CD8-positive, alpha-beta memory T cell (primary cell): ENCODE measurements around the gene SLC35G1. TPM values are rescaled to one million over a fixed set of nuclear protein-coding genes. Genes with fewer than 3 reads are reported as not detected.
A peak's percentile ranks its signal among the peaks of the same experiment; 100 is the strongest.

Experiments used
- CTCF ChIA-PET: fragments of 350-600 bp; sonication (Branson Sonifier 250); formaldehyde crosslinking; loops from one replicate; lab custom pipeline; 2021; ENCODE audit warnings: antibody characterized with exemption; lab: Charles Lee
- POLR2A ChIA-PET: fragments of 350-600 bp; sonication (Branson Sonifier 250); formaldehyde crosslinking; loops from one replicate; lab custom pipeline; 2021; ENCODE audit warnings: antibody characterized with exemption; lab: Charles Lee
- DNase-seq, 5 donors: peaks; one replicate each; pipeline versions ENCODE4 v3.0.0 to v3.0.0-alpha.2; 2020 to 2022; ENCODE audit warnings: mixed read lengths in 1 of 5
- H3K27ac ChIP-seq: one replicate; pipeline ENCODE4 v1.7.0; 2013; ENCODE audit warnings: low read depth, mild to moderate bottlenecking, low read length, moderate library complexity
- H3K27me3 ChIP-seq: 2 replicates; pipeline ENCODE4 v1.7.0; 2013; ENCODE audit warnings: low read length, mild to moderate bottlenecking; ENCODE audit not compliant: insufficient read depth, poor library complexity, severe bottlenecking
- H3K36me3 ChIP-seq: 2 replicates; pipeline ENCODE4 v1.7.0; 2013; ENCODE audit warnings: mild to moderate bottlenecking, low read length, moderate library complexity; ENCODE audit not compliant: insufficient read depth
- H3K4me1 ChIP-seq: 2 replicates; pipeline ENCODE4 v1.7.0; 2013; ENCODE audit warnings: mild to moderate bottlenecking, low read length, moderate library complexity; ENCODE audit not compliant: insufficient read depth
- H3K4me3 ChIP-seq: 2 replicates; pipeline ENCODE4 v1.7.0; 2013; ENCODE audit warnings: mild to moderate bottlenecking, low read length
- H3K9me3 ChIP-seq: 2 replicates; pipeline ENCODE4 v1.7.0; 2013; ENCODE audit warnings: mild to moderate bottlenecking, low read length
- H3K27ac Mint-ChIP-seq, 8 donors: one replicate each; pipeline ENCODE4 v1.8.0; 2020 to 2021; ENCODE audit warnings: mixed read lengths in 8 of 8, mild to moderate bottlenecking in 6 of 8, inconsistent platforms in 3 of 8, moderate library complexity in 3 of 8
- H3K27me3 Mint-ChIP-seq, 2 donors: one replicate each; pipeline ENCODE4 v1.8.0; 2020 to 2021; ENCODE audit warnings: mixed read lengths in 2 of 2, mild to moderate bottlenecking in 1 of 2, moderate library complexity in 1 of 2
- H3K36me3 Mint-ChIP-seq, 3 donors: one replicate each; pipeline ENCODE4 v1.8.0; 2020 to 2021; ENCODE audit warnings: mixed read lengths in 3 of 3, inconsistent platforms in 1 of 3, mild to moderate bottlenecking in 1 of 3
- H3K4me1 Mint-ChIP-seq, 3 donors: one replicate each; pipeline ENCODE4 v1.8.0; 2020 to 2021; ENCODE audit warnings: mixed read lengths in 3 of 3, inconsistent platforms in 1 of 3, mild to moderate bottlenecking in 1 of 3
- H3K4me3 Mint-ChIP-seq, 7 donors: one replicate each; pipeline ENCODE4 v1.8.0; 2020 to 2021; ENCODE audit warnings: mixed read lengths in 7 of 7, mild to moderate bottlenecking in 6 of 7, moderate library complexity in 4 of 7, inconsistent platforms in 2 of 7
- H3K9me3 Mint-ChIP-seq, 5 donors: one replicate each; pipeline ENCODE4 v1.8.0; 2020 to 2022; ENCODE audit warnings: mixed read lengths in 5 of 5, mild to moderate bottlenecking in 3 of 5, moderate library complexity in 2 of 5, inconsistent platforms in 1 of 5
- polyA plus RNA-seq: library from polyadenylated mRNA; unstranded; fragments of 300-500 nt; fragmentation: Illumina TruSeq; gene quantifications from one replicate; pipeline ENCODE4 v1.2.3, GENCODE V29; 2021
- total RNA-seq, 2 experiments: library from RNA; stranded (reverse); gene quantifications; one replicate each; pipeline ENCODE4 v1.2.3, GENCODE V29; 2021

SLC35G1 gene, protein sequence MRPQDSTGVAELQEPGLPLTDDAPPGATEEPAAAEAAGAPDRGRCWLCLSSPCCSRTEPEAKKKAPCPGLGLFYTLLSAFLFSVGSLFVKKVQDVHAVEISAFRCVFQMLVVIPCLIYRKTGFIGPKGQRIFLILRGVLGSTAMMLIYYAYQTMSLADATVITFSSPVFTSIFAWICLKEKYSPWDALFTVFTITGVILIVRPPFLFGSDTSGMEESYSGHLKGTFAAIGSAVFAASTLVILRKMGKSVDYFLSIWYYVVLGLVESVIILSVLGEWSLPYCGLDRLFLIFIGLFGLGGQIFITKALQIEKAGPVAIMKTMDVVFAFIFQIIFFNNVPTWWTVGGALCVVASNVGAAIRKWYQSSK
- total RNA-seq (1 to 10 TPM; 4.6 to 4.7 TPM), polyA plus RNA-seq (2.4 TPM)

DNA sequence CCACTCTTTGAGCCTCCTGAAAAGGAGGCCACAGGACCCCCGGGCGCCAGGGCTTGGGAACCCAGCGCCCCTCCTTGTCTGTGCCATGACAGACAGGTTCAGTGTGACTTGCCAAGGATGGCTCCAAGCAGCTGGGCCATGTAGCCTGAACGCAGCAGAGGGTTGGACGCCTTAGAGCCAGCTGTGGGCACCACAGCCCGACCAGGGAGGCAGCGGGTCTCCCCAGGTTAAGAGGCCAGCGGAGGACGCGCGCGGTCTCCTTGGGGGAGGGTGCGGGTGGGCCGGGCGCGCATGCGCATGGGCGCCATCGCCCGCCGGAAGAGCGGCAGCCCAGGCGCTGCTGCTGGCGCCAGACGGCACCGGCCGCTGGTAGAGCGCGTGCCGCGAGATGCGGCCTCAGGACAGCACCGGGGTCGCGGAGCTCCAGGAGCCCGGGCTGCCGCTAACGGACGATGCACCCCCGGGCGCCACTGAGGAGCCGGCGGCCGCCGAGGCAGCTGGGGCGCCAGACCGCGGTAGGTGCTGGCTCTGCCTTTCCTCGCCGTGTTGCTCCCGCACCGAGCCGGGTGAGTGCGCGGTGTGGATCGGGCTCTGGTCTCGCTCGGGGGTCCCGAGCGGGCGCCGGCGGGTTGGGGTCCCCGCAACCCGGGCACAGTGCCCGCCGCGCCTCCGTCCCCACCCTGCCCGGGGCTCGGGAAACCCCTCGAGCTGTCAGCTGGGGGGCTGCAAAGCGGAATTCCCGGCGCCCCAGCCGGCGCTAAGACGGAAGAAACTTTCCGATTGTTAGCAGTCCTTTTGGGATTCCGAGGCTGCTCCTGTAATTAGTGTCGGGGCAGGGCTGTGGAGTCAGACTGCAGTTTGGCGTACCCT lies at the start of gene SLC35G1:
Gene SLC35G1 (plus strand): TSS at position 333 of the 870 bp plus-strand sequence. CDS start 56 bp downstream, at position 389.
- peak; percentile 48 to 76 (median 60) for DNase-seq
- Mint-ChIP-seq H3K36me3 (peaks cover 0 to 7% (median 0%) of the 10 kb centered on the region in 3 donors), H3K27me3 (peaks cover 6 to 9% of the 10 kb centered on the region in 2 donors), H3K27ac (peak within 1 kb of the TSS; percentile 48 to 85 (median 74)), H3K4me3 (peak within 1 kb of the TSS; percentile 84 to 94 (median 86)), H3K9me3 (no peaks in the 10 kb centered on the region), H3K4me1 (peaks cover 26 to 43% (median 40%) of the 10 kb centered on the region in 3 donors)
- Histone ChIP-seq H3K27ac (peak within 1 kb of the TSS; percentile 55), H3K9me3 (no peaks in the 10 kb centered on the region), H3K4me3 (peak within 1 kb of the TSS; percentile 83), H3K27me3 (no peaks in the 10 kb centered on the region), H3K36me3 (no peaks in the 10 kb centered on the region), H3K4me1 (peaks cover 15% of the 10 kb centered on the region)
- ChIA-PET CTCF (interaction anchor here (1.1 to 1.8 kb wide), 3 partner anchors 10 to 27 kb away, joined by 4 to 5 read pairs (median 4); no protein-coding TSS in a partner anchor), POLR2A (interaction anchor here (0.6 kb wide), 1 partner anchor 472 kb away, joined by 3 read pairs; no protein-coding TSS in a partner anchor)

DNA sequence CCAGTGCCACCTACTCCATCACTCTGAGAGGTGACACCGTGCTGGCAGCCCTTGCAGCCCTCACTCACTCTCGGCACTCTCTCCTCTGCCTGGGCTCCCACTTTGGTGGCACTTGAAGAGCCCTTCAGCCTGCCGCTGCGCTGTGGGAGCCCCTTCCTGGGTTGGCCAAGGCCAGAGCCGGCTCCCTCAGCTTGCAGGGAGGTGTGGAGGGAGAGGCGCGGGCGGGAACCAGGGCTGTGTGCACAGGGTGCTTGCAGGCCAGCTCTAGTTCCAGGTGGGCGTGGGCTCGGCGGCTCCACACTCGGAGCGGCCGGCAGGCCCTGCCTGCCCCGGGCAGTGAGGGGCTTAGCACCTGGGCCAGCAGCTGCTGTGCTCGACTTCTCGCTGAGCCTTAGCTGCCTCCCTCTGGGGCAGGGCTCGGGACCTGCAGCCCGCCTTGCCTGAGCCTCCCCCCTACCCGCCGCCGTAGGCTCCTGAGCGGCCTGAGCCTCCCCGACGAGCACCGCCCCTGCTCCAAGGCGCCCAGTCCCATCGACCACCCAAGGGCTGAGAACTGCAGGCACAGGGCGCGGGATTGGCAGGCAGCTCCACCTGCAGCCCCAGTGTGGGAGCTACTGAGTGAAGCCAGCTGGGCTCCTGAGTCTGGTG lies 48.7 kb upstream of the SLC35G1 start:
- no peak overlapping the region for H3K4me3 ChIP-seq
- Mint-ChIP-seq H3K4me3 (no peak overlapping the region), H3K4me1 (no peaks in the 10 kb centered on the region), H3K27me3 (peaks cover 12 to 23% of the 10 kb centered on the region in 2 donors), H3K36me3 (no peaks in the 10 kb centered on the region), H3K9me3 (no peaks in the 10 kb centered on the region), H3K27ac (peak overlapping the region in 1 of 8 donors; percentile 10)
- H3K36me3 ChIP-seq = no peaks in the 10 kb centered on the region
- no peak overlapping the region for H3K27ac ChIP-seq
- no peaks in the 10 kb centered on the region for H3K27me3 ChIP-seq
- POLR2A ChIA-PET = no interaction called here
- CTCF ChIA-PET = no interaction called here
- H3K4me1 ChIP-seq = no peaks in the 10 kb centered on the region
- no peak for DNase-seq
- no peaks in the 10 kb centered on the region for H3K9me3 ChIP-seq

DNA sequence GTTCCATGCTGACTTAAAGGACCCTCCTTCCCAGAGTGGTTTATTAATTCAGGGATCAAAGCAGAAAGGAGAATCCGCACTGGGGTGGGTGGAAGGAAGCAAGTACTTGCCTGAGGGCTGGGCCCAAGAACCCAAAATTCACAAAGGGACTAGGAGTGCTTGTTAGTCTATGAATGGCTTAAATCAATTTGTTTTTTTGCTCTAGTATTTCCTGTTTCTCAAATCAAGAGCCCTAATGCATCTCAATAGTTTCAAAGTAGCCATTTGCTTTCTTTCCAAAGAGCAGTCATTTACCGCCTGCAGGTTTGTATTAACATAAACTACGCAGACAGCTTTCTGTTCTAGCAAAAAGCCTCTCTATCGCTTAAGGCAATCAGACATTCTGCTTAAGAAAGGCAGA lies 44.2 kb upstream of the SLC35G1 start:
- Mint-ChIP-seq H3K9me3 (peaks cover 0 to 9% (median 0%) of the 10 kb centered on the region in 5 donors), H3K27ac (no peak overlapping the region), H3K36me3 (no peaks in the 10 kb centered on the region), H3K4me1 (no peaks in the 10 kb centered on the region), H3K4me3 (no peak overlapping the region), H3K27me3 (peaks cover 14 to 19% of the 10 kb centered on the region in 2 donors)
- H3K4me3 ChIP-seq = no peak overlapping the region
- H3K27ac ChIP-seq = no peak overlapping the region
- no peaks in the 10 kb centered on the region for H3K36me3 ChIP-seq
- no peaks in the 10 kb centered on the region for H3K4me1 ChIP-seq
- POLR2A ChIA-PET = no interaction called here
- no peaks in the 10 kb centered on the region for H3K27me3 ChIP-seq
- no peak for DNase-seq
- H3K9me3 ChIP-seq = no peaks in the 10 kb centered on the region
- CTCF ChIA-PET = no interaction called here

DNA sequence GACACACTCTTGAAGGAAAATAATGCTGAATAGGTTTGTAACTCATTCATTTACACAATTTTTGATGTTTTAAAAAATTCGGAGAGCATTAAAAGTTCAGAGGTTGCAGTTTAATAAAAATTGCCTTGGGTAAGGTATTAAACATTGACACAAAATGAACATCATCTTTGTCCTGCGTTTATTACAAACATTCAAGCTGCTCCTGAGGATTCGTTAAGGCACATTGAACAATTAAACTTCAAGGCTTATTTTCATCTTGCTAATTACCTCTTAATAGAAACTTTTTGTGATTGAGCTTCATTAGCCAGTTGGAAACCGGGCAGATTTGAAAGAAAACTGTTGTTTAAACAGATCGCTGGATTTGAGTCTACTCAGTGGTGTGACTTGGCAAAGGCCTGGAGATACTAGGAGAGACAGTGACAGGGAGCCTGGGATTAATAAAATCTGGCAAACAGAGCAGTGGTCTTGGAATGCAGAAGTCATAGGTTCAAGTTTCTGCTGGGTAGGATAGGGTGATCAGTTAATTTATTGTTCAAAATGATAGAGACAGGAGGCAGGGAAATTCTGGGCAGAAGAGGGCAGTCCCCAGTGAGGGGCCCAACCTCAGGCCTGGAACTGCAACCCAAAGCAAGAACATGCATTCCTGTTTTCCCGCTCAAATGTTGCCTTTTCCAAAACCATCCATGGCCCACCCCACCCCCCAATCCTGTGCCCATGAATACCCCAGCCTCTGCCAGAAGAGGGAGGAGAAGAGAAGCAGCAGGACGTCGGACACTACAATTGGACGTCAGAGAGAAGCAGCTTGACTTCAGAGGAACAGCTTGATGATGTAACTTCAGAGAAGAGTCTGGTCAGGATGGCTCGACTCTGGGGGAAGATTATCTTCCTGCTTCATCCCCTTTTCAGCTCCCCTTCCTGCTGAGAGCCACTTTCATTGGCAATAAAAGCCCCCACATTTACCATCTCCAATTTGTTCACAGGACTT lies 43.5 kb upstream of the SLC35G1 start:
- Mint-ChIP-seq H3K4me3 (no peak overlapping the region), H3K9me3 (peaks cover 0 to 9% (median 0%) of the 10 kb centered on the region in 5 donors), H3K36me3 (no peaks in the 10 kb centered on the region), H3K4me1 (no peaks in the 10 kb centered on the region), H3K27ac (no peak overlapping the region), H3K27me3 (peaks cover 14 to 22% of the 10 kb centered on the region in 2 donors)
- H3K4me3 ChIP-seq = no peak overlapping the region
- no peaks in the 10 kb centered on the region for H3K4me1 ChIP-seq
- CTCF ChIA-PET = no interaction called here
- H3K27me3 ChIP-seq = no peaks in the 10 kb centered on the region
- H3K27ac ChIP-seq = no peak overlapping the region
- no peaks in the 10 kb centered on the region for H3K36me3 ChIP-seq
- no peak for DNase-seq
- POLR2A ChIA-PET = no interaction called here
- no peaks in the 10 kb centered on the region for H3K9me3 ChIP-seq

DNA sequence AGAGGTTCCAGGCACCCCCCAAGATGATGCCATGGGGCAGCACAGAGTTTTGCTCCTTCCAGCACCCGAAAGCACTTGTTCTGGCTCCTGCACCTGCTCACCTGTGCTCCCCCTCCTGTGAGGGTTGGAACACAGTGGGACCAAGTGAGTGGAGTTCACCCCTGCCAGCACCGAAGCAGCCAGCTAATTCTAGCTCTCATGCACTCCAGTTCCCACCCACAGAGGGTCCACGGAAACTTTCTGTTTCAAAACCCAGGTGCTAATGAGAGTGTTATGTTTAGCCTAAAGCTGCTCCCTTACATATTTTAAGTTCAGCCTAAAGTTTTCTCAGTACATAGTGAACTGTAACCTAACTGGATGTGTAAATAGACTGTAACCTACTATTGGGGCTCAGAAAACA lies 42.6 kb upstream of the SLC35G1 start:
- Mint-ChIP-seq H3K27me3 (peaks cover 12 to 23% of the 10 kb centered on the region in 2 donors), H3K36me3 (no peaks in the 10 kb centered on the region), H3K4me3 (no peak overlapping the region), H3K4me1 (no peaks in the 10 kb centered on the region), H3K9me3 (peaks cover 0 to 9% (median 0%) of the 10 kb centered on the region in 5 donors), H3K27ac (no peak overlapping the region)
- Histone ChIP-seq H3K27me3 (no peaks in the 10 kb centered on the region), H3K4me1 (no peaks in the 10 kb centered on the region), H3K4me3 (no peak overlapping the region), H3K9me3 (no peaks in the 10 kb centered on the region), H3K36me3 (no peaks in the 10 kb centered on the region), H3K27ac (no peak overlapping the region)
- POLR2A ChIA-PET = no interaction called here
- CTCF ChIA-PET = no interaction called here
- DNase-seq = no peak

DNA sequence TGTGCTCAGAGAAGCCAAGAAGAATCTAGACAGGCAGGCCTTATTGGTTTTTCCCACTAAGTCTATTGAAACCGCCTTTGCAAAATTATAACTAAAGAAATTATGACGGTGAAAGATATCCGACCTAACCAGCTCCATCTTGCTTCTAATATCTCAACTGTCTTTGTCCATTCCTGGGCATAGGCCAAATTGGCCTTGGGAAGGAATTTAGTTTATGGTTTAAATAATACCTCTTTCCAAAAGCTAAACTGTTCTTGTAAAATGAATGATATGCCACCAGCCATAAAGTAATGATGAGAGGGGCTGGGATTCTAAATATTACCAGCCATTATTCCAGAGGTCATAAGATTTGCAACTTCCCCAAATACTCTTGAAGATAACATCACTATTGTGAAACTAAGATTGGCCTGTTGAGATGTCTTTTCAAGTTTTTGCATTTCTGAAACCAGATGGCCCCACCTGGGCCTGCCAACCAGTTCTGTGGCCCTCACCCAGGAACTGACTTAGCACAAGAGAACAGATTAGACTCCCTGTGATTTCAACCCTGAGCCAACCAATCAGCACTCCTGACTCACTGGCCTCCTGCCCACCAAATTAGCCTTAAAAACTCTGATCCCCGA lies 41.2 kb upstream of the SLC35G1 start:
- Mint-ChIP-seq H3K36me3 (no peaks in the 10 kb centered on the region), H3K27ac (no peak overlapping the region)
- CTCF ChIA-PET = no interaction called here

DNA sequence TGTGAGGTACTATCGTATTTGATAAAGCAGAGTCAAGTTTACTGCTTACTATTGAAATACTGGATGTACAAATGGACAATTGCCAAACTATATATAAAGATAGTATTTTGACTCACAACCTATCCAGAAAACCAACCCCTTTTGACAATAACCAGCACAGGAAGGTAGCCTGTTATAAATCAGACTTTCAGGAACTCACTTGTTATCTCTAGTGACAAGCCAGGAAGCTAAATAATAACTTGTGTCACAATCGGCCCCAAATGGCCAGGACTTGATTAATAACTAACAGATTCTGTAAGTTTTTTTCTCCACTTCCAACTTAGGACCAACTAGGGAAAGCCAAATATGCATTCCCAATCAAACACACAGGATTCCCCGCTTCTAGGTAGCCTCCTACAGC lies 38.8 kb upstream of the SLC35G1 start:
- Mint-ChIP-seq H3K4me1 (no peaks in the 10 kb centered on the region), H3K9me3 (peaks cover 0 to 9% (median 0%) of the 10 kb centered on the region in 5 donors), H3K27ac (no peak overlapping the region), H3K36me3 (no peaks in the 10 kb centered on the region), H3K4me3 (no peak overlapping the region), H3K27me3 (peaks cover 5 to 15% of the 10 kb centered on the region in 2 donors)
- H3K4me3 ChIP-seq = no peak overlapping the region
- CTCF ChIA-PET = no interaction called here
- no peaks in the 10 kb centered on the region for H3K36me3 ChIP-seq
- no peaks in the 10 kb centered on the region for H3K9me3 ChIP-seq
- POLR2A ChIA-PET = no interaction called here
- H3K4me1 ChIP-seq = no peaks in the 10 kb centered on the region
- DNase-seq = no peak
- no peak overlapping the region for H3K27ac ChIP-seq
- no peaks in the 10 kb centered on the region for H3K27me3 ChIP-seq

More for the DNA sequence above, 41.2 kb upstream of the SLC35G1 start:
- Histone ChIP-seq H3K9me3 (no peaks in the 10 kb centered on the region), H3K36me3 (no peaks in the 10 kb centered on the region), H3K27me3 (no peaks in the 10 kb centered on the region), H3K4me3 (no peak overlapping the region), H3K27ac (no peak overlapping the region), H3K4me1 (no peaks in the 10 kb centered on the region)
- Mint-ChIP-seq H3K4me1 (no peaks in the 10 kb centered on the region), H3K27me3 (peaks cover 6 to 21% of the 10 kb centered on the region in 2 donors), H3K4me3 (no peak overlapping the region), H3K9me3 (peaks cover 0 to 9% (median 0%) of the 10 kb centered on the region in 5 donors)
- no peak for DNase-seq
- POLR2A ChIA-PET = no interaction called here
